Measurements from ENCODE around the gene NUDT3.

DNA sequence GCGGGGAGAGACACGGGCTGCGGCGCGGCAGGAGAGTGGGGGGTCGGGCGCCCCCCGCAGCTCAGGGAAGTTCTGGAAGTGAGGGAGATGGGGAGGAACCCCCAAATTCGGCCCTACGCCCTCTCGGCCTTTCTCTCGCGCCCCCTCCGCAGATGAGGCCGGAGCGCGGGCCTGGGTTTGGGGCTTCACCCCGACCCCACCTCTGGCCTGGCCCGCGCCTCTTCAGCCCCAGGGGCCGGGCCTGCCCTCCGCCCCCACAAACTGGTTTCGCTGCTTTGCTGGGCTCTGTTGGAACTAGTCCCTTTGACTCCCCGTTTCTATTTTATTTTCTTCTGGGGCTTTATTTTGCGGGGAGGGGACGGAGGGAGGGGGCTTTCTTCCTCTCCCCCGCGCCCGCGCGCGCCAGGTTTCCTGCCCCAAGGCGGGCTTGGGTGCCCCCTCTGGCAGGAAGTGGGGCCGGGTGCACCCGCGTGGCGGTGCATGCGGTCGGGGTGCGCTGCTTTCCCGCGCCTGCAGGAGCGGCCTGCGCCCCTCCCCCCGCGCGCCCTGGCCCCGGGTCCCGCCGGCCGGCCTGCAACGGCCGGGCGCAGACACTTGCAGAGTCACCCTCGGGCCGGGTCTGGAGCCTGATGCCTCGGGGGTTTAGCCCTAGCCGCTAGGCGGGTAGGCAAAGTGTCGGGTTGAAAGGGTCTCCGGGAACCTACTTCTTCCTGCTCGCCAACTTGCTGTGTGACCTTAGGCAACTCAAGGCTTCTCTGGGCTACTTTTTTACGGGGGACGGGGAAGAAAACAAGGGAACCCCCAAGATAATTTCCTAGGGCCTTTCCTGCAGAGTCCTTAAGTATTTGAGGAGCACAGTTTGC lies 154.5 kb downstream of the NUDT3 start:
- TF ChIP-seq, protein P1, sequence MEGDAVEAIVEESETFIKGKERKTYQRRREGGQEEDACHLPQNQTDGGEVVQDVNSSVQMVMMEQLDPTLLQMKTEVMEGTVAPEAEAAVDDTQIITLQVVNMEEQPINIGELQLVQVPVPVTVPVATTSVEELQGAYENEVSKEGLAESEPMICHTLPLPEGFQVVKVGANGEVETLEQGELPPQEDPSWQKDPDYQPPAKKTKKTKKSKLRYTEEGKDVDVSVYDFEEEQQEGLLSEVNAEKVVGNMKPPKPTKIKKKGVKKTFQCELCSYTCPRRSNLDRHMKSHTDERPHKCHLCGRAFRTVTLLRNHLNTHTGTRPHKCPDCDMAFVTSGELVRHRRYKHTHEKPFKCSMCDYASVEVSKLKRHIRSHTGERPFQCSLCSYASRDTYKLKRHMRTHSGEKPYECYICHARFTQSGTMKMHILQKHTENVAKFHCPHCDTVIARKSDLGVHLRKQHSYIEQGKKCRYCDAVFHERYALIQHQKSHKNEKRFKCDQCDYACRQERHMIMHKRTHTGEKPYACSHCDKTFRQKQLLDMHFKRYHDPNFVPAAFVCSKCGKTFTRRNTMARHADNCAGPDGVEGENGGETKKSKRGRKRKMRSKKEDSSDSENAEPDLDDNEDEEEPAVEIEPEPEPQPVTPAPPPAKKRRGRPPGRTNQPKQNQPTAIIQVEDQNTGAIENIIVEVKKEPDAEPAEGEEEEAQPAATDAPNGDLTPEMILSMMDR (conservative IDR thresholded peaks at IDR 0.05; ENCODE audit: low read depth in 2 of 2): peak; percentile 30 to 33
- TF ChIP-seq, protein P2, sequence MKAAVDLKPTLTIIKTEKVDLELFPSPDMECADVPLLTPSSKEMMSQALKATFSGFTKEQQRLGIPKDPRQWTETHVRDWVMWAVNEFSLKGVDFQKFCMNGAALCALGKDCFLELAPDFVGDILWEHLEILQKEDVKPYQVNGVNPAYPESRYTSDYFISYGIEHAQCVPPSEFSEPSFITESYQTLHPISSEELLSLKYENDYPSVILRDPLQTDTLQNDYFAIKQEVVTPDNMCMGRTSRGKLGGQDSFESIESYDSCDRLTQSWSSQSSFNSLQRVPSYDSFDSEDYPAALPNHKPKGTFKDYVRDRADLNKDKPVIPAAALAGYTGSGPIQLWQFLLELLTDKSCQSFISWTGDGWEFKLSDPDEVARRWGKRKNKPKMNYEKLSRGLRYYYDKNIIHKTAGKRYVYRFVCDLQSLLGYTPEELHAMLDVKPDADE (IDR thresholded peaks at IDR 0.05): no peak
- TF ChIP-seq, protein P3, sequence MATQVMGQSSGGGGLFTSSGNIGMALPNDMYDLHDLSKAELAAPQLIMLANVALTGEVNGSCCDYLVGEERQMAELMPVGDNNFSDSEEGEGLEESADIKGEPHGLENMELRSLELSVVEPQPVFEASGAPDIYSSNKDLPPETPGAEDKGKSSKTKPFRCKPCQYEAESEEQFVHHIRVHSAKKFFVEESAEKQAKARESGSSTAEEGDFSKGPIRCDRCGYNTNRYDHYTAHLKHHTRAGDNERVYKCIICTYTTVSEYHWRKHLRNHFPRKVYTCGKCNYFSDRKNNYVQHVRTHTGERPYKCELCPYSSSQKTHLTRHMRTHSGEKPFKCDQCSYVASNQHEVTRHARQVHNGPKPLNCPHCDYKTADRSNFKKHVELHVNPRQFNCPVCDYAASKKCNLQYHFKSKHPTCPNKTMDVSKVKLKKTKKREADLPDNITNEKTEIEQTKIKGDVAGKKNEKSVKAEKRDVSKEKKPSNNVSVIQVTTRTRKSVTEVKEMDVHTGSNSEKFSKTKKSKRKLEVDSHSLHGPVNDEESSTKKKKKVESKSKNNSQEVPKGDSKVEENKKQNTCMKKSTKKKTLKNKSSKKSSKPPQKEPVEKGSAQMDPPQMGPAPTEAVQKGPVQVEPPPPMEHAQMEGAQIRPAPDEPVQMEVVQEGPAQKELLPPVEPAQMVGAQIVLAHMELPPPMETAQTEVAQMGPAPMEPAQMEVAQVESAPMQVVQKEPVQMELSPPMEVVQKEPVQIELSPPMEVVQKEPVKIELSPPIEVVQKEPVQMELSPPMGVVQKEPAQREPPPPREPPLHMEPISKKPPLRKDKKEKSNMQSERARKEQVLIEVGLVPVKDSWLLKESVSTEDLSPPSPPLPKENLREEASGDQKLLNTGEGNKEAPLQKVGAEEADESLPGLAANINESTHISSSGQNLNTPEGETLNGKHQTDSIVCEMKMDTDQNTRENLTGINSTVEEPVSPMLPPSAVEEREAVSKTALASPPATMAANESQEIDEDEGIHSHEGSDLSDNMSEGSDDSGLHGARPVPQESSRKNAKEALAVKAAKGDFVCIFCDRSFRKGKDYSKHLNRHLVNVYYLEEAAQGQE (IDR thresholded peaks at IDR 0.05; ENCODE audit: unreplicated experiment): no peak
- TF ChIP-seq POLR2AphosphoS5 (IDR thresholded peaks at IDR 0.05; ENCODE audit: low read depth): peak; percentile 47; the same call in 1 of the 2 replicates
- no peak for TF ChIP-seq EZH2 (IDR thresholded peaks at IDR 0.05; ENCODE audit: low read depth, unreplicated experiment)
- no peak for TF ChIP-seq JUNB (IDR thresholded peaks at IDR 0.05; ENCODE audit: unreplicated experiment)
- TF ChIP-seq EZH2phosphoT487 (IDR thresholded peaks at IDR 0.05; ENCODE audit: unreplicated experiment): no peak
- no peak for TF ChIP-seq ZNF114 (CRISPR knock-in tag; IDR thresholded peaks at IDR 0.05)
- TF ChIP-seq STAT1 (IDR thresholded peaks at IDR 0.05; ENCODE audit: unreplicated experiment): no peak
- no peak for TF ChIP-seq CREB1 (CRISPR knock-in tag; IDR thresholded peaks at IDR 0.05; ENCODE audit: low read depth)
